CD4-positive, alpha-beta T cell (primary cell): Measurements from ENCODE around the gene BCAR1. TPM values are rescaled to one million over a fixed set of nuclear protein-coding genes. Genes with fewer than 3 reads are reported as not detected.

Source experiments
- ATAC-seq: fragments of 200-7000 bp; cut with Tn5 transposase; one replicate; pipeline ENCODE4 v1.10.0; 2022; ENCODE audit warnings: mild to moderate bottlenecking; ENCODE audit not compliant: poor library complexity
- CTCF ChIA-PET: fragments of 350-600 bp; sonication (Branson Sonifier 250); formaldehyde crosslinking; loops from one replicate; lab custom pipeline; 2021; ENCODE audit warnings: antibody characterized with exemption, inconsistent platforms; lab: Charles Lee
- POLR2A ChIA-PET: fragments of 350-600 bp; sonication (Branson Sonifier 250); formaldehyde crosslinking; loops from one replicate; lab custom pipeline; 2021; ENCODE audit warnings: antibody characterized with exemption, inconsistent platforms; lab: Charles Lee
- DNase-seq, 14 experiments: peaks; one replicate each; pipeline ENCODE4 v3.0.0-alpha.2; 2013 to 2020; ENCODE audit warnings: mixed read lengths in 2 of 14
- H3K27ac ChIP-seq, 2 donors: one replicate each; pipeline versions ENCODE4 v1.5.1 to v1.7.0; 2013; ENCODE audit warnings: low read length in 2 of 2, low read depth in 1 of 2, mild to moderate bottlenecking in 1 of 2
- H3K27me3 ChIP-seq, 2 experiments: 1 replicate in 1 of 2; 2 replicates in 1 of 2; pipeline versions ENCODE4 v1.6.1 to v1.7.0; 2013; ENCODE audit warnings: low read length in 2 of 2, control low read depth in 1 of 2, mild to moderate bottlenecking in 1 of 2, moderate library complexity in 1 of 2; ENCODE audit not compliant: insufficient read depth in 2 of 2, control insufficient read depth in 1 of 2
- H3K36me3 ChIP-seq: one replicate; pipeline ENCODE4 v1.6.1; 2013; ENCODE audit warnings: low read length, control low read depth; ENCODE audit not compliant: insufficient read depth
- H3K4me1 ChIP-seq: one replicate; pipeline ENCODE4 v1.6.1; 2013; ENCODE audit warnings: low read length, control low read depth; ENCODE audit not compliant: insufficient read depth
- H3K4me3 ChIP-seq: one replicate; pipeline ENCODE4 v1.5.1; 2013; ENCODE audit warnings: mild to moderate bottlenecking, low read length, moderate library complexity
- H3K9me3 ChIP-seq, 2 experiments: 1 replicate in 1 of 2; 2 replicates in 1 of 2; pipeline versions ENCODE4 v1.6.1 to v1.7.0; 2013; ENCODE audit warnings: low read length in 2 of 2, mild to moderate bottlenecking in 2 of 2, control low read depth in 1 of 2, moderate library complexity in 1 of 2; ENCODE audit not compliant: control insufficient read depth in 1 of 2, insufficient read depth in 1 of 2
- H3K27ac Mint-ChIP-seq: one replicate; pipeline ENCODE4 v1.8.0; 2020; ENCODE audit warnings: mixed read lengths
- H3K27me3 Mint-ChIP-seq: one replicate; pipeline ENCODE4 v1.8.0; 2021; ENCODE audit warnings: mixed read lengths
- H3K36me3 Mint-ChIP-seq: one replicate; pipeline ENCODE4 v1.8.0; 2021; ENCODE audit warnings: low read depth, mixed read lengths
- H3K4me1 Mint-ChIP-seq: one replicate; pipeline ENCODE4 v1.8.0; 2021; ENCODE audit warnings: low read depth, mixed read lengths
- H3K4me3 Mint-ChIP-seq: one replicate; pipeline ENCODE4 v1.8.0; 2020; ENCODE audit warnings: mild to moderate bottlenecking, mixed read lengths
- H3K9me3 Mint-ChIP-seq: one replicate; pipeline ENCODE4 v1.8.0; 2020; ENCODE audit warnings: mixed read lengths
- CTCF ChIP-seq: fragments of 200-600 bp; IDR thresholded peaks from one replicate; pipeline ENCODE4 v1.8.0; 2022; ENCODE audit warnings: antibody characterized with exemption, mild to moderate bottlenecking
- intact Hi-C, 2 experiments: fragments of 100-400 bp; cut with DNase I in 1 of 2; cut with micrococcal nuclease in 1 of 2; formaldehyde crosslinking; loops; one replicate each; pipeline versions ENCODE4 v1.15.1 to v1.9.0; 2023 to 2025; cut with DNase I, micrococcal nuclease
- total RNA-seq, 174 experiments: library from RNA in 2 of 174; stranded (reverse) in 2 of 174; gene quantifications; one replicate each; pipeline ENCODE4 v1.2.3 and lab custom pipeline; 2021 to 2026

Gene BCAR1
- total RNA-seq, 2 experiments from 2014 or later = 0.08 to 0.17 TPM

- Mint-ChIP-seq H3K36me3 (no peaks in the 10 kb centered on the region), H3K27ac (no peak overlapping the region), H3K4me3 (no peak overlapping the region), H3K9me3 (no peaks in the 10 kb centered on the region), H3K27me3 (no peaks in the 10 kb centered on the region), H3K4me1 (no peaks in the 10 kb centered on the region)
- Histone ChIP-seq H3K27me3 (no peaks in the 10 kb centered on the region), H3K27ac (no peak overlapping the region), H3K4me1 (peaks cover 9% of the 10 kb centered on the region), H3K36me3 (no peaks in the 10 kb centered on the region), H3K4me3 (no peak overlapping the region), H3K9me3 (peaks cover 0 to 6% of the 10 kb centered on the region in 2 experiments)
- DNase-seq = no peak
- no peak for TF ChIP-seq CTCF
- ChIA-PET POLR2A (interaction anchor here (1.4 kb wide), 1 partner anchor 152 kb away, joined by 5 read pairs; no protein-coding TSS in a partner anchor), CTCF (no interaction called here)
- ATAC-seq = no peak
- intact Hi-C loops = loop anchor here (1.0 to 10.0 kb wide), 6 partner anchors 38 to 530 kb away; no protein-coding TSS in a partner anchor
Observed at GRCh38 chr16:75234856-75235696, 16.3 kb downstream of the BCAR1 start.

GRCh38 chr16:75233611-75233938 lies 17.8 kb downstream of the BCAR1 start:
- H3K27ac ChIP-seq = no peak overlapping the region
- no peaks in the 10 kb centered on the region for H3K27me3 Mint-ChIP-seq
- no peaks in the 10 kb centered on the region for H3K4me1 Mint-ChIP-seq
- ATAC-seq (no peak), DNase-seq (no peak)
- H3K9me3 Mint-ChIP-seq = no peaks in the 10 kb centered on the region
- intact Hi-C loops = loop anchor here (5.0 to 10.0 kb wide), 3 partner anchors 36 to 531 kb away; no protein-coding TSS in a partner anchor
- no peak overlapping the region for H3K27ac Mint-ChIP-seq
- peaks cover 0 to 6% of the 10 kb centered on the region in 2 experiments for H3K9me3 ChIP-seq
- H3K4me3 Mint-ChIP-seq = no peak overlapping the region
- POLR2A ChIA-PET = interaction anchor here (1.0 to 1.4 kb wide), 5 partner anchors 14 to 154 kb away, joined by 3 to 12 read pairs (median 5); no protein-coding TSS in a partner anchor
- no peaks in the 10 kb centered on the region for H3K36me3 Mint-ChIP-seq
- H3K27me3 ChIP-seq = no peaks in the 10 kb centered on the region
- no peak overlapping the region for H3K4me3 ChIP-seq
- TF ChIP-seq CTCF = no peak
- peaks cover 9% of the 10 kb centered on the region for H3K4me1 ChIP-seq
- no peaks in the 10 kb centered on the region for H3K36me3 ChIP-seq
- CTCF ChIA-PET = interaction anchor here (0.6 to 2.1 kb wide), 18 partner anchors 14 to 347 kb away, joined by 3 to 18 read pairs (median 4); no protein-coding TSS in a partner anchor

- ChIA-PET POLR2A (no interaction called here), CTCF (no interaction called here)
- TF ChIP-seq CTCF = no peak
- ATAC-seq (no peak), DNase-seq (no peak)
- intact Hi-C loops = loop anchor here (5.0 to 10.0 kb wide), 3 partner anchors 34 to 533 kb away; no protein-coding TSS in a partner anchor
- Mint-ChIP-seq H3K9me3 (no peaks in the 10 kb centered on the region), H3K27me3 (peaks cover 8% of the 10 kb centered on the region), H3K27ac (no peak overlapping the region), H3K4me1 (no peaks in the 10 kb centered on the region), H3K36me3 (no peaks in the 10 kb centered on the region), H3K4me3 (no peak overlapping the region)
- H3K27ac ChIP-seq = no peak overlapping the region
- H3K4me3 ChIP-seq = no peak overlapping the region
- H3K36me3 ChIP-seq = no peaks in the 10 kb centered on the region
- peaks cover 9% of the 10 kb centered on the region for H3K4me1 ChIP-seq
- H3K9me3 ChIP-seq = no peaks in the 10 kb centered on the region
- H3K27me3 ChIP-seq = no peaks in the 10 kb centered on the region
Observed at GRCh38 chr16:75231570-75231969, 19.9 kb downstream of the BCAR1 start.
